ENCODE results near the gene PCDHGB3. TPM values are rescaled to one million over a fixed set of nuclear protein-coding genes. Genes with fewer than 3 reads are reported as not detected.
"Not testable (repeated sequence)": the region's sequence is repeated elsewhere in the genome, so short reads cannot be mapped to it uniquely, and the experiment has no call there.

PCDHGB3 gene
- polyA plus RNA-seq, 2 of the 4 experiments (the other 2 are of a cell fraction), result 0.28 to 1.2 TPM

DNA sequence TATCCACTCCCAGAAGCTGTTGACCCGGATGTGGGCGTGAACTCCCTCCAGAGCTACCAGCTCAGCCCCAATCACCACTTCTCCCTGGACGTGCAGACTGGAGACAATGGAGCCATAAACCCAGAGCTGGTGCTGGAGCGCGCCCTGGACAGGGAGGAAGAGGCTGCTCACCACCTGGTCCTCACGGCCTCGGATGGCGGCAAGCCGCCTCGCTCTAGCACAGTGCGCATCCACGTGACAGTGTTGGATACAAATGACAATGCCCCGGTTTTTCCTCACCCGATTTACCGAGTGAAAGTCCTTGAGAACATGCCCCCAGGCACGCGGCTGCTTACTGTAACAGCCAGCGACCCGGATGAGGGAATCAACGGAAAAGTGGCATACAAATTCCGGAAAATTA is 23.2 kb downstream of the PCDHGB3 start:
- TF ChIP-seq POLR2A (IDR thresholded peaks at IDR 0.05; ENCODE audit: low read length) (no peak), EP300 (IDR thresholded peaks at IDR 0.05) (no peak), JUN (IDR thresholded peaks at IDR 0.05) (no peak), SMC3 (IDR thresholded peaks at IDR 0.05) (no peak), RAD21 (conservative IDR thresholded peaks at IDR 0.05 in 1 of 2, IDR thresholded peaks at IDR 0.05 in 1 of 2) (no peak), ZNF302 (CRISPR knock-in tag; IDR thresholded peaks at IDR 0.05) (no peak), HOXA7 (CRISPR knock-in tag; IDR thresholded peaks at IDR 0.05) (no peak), MYC (IDR thresholded peaks at IDR 0.05; ENCODE audit: borderline replicate concordance, low read length) (no peak)
- TF ChIP-seq, protein P1, sequence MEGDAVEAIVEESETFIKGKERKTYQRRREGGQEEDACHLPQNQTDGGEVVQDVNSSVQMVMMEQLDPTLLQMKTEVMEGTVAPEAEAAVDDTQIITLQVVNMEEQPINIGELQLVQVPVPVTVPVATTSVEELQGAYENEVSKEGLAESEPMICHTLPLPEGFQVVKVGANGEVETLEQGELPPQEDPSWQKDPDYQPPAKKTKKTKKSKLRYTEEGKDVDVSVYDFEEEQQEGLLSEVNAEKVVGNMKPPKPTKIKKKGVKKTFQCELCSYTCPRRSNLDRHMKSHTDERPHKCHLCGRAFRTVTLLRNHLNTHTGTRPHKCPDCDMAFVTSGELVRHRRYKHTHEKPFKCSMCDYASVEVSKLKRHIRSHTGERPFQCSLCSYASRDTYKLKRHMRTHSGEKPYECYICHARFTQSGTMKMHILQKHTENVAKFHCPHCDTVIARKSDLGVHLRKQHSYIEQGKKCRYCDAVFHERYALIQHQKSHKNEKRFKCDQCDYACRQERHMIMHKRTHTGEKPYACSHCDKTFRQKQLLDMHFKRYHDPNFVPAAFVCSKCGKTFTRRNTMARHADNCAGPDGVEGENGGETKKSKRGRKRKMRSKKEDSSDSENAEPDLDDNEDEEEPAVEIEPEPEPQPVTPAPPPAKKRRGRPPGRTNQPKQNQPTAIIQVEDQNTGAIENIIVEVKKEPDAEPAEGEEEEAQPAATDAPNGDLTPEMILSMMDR (IDR thresholded peaks at IDR 0.05), result no peak
- TF ChIP-seq, protein P2, sequence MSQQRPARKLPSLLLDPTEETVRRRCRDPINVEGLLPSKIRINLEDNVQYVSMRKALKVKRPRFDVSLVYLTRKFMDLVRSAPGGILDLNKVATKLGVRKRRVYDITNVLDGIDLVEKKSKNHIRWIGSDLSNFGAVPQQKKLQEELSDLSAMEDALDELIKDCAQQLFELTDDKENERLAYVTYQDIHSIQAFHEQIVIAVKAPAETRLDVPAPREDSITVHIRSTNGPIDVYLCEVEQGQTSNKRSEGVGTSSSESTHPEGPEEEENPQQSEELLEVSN (IDR thresholded peaks at IDR 0.05; ENCODE audit: borderline replicate concordance, low read depth), result no peak
- no peak for DNase-seq (ENCODE audit: low read depth in 1 of 2, low spot score in 1 of 2)
- WGBS (ENCODE audit: missing lambda C conversion rate), result 72% methylated on average over 20 of the region's 21 CpGs
- no peaks in the 10 kb centered on the region for H3K4me1 ChIP-seq
- peaks cover 67% of the 10 kb centered on the region for H3K9me3 ChIP-seq
- no peak for FAIRE-seq
- ChIA-PET POLR2A (no interaction called here), CTCF (interaction anchor here (0.9 to 1.5 kb wide), 5 partner anchors 10 to 165 kb away, joined by 3 to 5 read pairs (median 4); partner anchors contain the start of genes PCDHGA7, PCDHGB1 and PCDHGB3)
- H3K27ac ChIP-seq, result no peak overlapping the region
- no peak overlapping the region for H3K4me2 ChIP-seq
- no peak for ATAC-seq
- no peak overlapping the region for H3K4me3 ChIP-seq

DNA sequence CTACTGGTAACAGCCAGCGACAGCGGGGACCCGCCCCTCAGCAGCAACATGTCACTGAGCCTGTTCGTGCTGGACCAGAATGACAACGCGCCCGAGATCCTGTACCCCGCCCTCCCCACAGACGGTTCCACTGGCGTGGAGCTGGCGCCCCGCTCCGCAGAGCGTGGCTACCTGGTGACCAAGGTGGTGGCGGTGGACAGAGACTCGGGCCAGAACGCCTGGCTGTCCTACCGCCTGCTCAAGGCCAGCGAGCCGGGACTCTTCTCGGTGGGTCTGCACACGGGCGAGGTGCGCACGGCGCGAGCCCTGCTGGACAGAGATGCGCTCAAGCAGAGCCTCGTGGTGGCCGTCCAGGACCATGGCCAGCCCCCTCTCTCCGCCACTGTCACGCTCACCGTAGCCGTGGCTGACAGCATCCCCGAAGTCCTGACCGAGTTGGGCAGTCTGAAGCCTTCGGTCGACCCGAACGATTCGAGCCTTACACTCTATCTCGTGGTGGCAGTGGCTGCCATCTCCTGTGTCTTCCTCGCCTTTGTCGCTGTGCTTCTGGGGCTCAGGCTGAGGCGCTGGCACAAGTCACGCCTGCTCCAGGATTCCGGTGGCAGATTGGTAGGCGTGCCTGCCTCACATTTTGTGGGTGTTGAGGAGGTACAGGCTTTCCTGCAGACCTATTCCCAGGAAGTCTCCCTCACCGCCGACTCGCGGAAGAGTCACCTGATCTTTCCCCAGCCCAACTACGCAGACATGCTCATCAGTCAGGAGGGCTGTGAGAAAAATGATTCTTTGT is 24.6 kb downstream of the PCDHGB3 start:
- 82% methylated on average over 26 of the region's 53 CpGs for WGBS (ENCODE audit: missing lambda C conversion rate)
- ATAC-seq; H3K27ac ChIP-seq; DNase-seq (ENCODE audit: low read depth in 1 of 2, low spot score in 1 of 2); FAIRE-seq; H3K4me3 ChIP-seq; H3K4me2 ChIP-seq; POLR2A ChIA-PET; H3K4me1 ChIP-seq: not testable (repeated sequence)
- CTCF ChIA-PET, result interaction anchor here (1.1 to 1.9 kb wide), 3 partner anchors 12 to 310 kb away, joined by 3 to 4 read pairs (median 3); partner anchors contain the start of genes PCDHGA7 and PCDHGB7
- peaks cover 70% of the 10 kb centered on the region for H3K9me3 ChIP-seq

DNA sequence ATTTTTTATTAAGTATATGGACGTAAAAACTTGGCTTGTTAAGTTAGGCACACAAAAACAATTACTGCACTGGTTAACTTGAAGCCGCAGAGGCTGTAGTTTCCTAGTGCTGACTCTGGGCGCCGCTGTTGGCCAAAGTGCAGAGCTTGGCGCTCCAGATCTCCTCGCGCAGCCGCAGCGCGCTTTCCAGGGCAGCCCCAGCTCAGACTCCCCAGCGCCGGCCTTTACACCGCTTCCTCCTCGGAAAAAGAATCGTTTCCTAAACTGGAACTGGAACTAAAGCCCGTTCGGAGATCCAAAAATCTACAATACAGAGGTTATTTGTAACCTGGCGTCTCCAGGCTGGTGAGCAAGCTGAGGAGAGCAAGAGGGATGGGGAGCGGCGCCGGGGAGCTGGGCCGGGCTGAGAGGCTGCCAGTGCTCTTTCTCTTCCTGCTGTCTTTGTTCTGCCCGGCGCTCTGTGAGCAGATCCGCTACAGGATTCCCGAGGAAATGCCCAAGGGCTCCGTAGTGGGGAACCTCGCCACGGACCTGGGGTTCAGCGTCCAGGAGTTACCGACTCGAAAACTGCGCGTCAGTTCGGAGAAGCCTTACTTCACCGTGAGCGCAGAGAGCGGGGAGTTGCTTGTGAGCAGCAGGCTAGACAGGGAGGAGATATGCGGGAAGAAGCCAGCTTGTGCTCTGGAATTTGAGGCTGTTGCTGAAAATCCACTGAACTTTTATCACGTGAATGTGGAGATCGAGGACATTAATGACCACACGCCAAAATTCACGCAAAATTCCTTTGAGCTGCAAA is 27.9 kb downstream of the PCDHGB3 start, which contains the start of gene PCDHGB5:
Gene PCDHGB5, plus strand, starts transcription at position 192 of the 796 bp plus-strand sequence. Its CDS starts 181 bp downstream, at position 373.
- H3K4me3 ChIP-seq, H3K4me1 ChIP-seq, POLR2A ChIA-PET: not testable (repeated sequence)
- ATAC-seq, result peak; percentile 87 to 98
- DNase-seq (ENCODE audit: low read depth in 1 of 2, low spot score in 1 of 2), result peak in 1 of 2 experiments; percentile 69
- WGBS (ENCODE audit: missing lambda C conversion rate), result 38% methylated on average over 26 of the region's 43 CpGs
- Histone ChIP-seq H3K27ac (peak within 1 kb of the TSS in 1 of 2 experiments; percentile 58; a peak in 1 of 6 replicates), H3K9me3 (peaks cover 69% of the 10 kb centered on the region), H3K4me2 (peak within 1 kb of the TSS; percentile 34; the same call in 1 of the 3 replicates)
- TF ChIP-seq SMC3 (IDR thresholded peaks at IDR 0.05) (0 out of 3 replicates have a peak, but pooled peaks have one; percentile 28), RAD21 (conservative IDR thresholded peaks at IDR 0.05 in 1 of 2, IDR thresholded peaks at IDR 0.05 in 1 of 2) (peak; percentile 62)
- TF ChIP-seq, protein P1 (IDR thresholded peaks at IDR 0.05), result peak; percentile 44
- CTCF ChIA-PET, result interaction anchor here (0.5 to 3.5 kb wide), 21 partner anchors 15 to 303 kb away, joined by 3 to 28 read pairs (median 5); partner anchors contain the start of genes PCDHB2, PCDHGA1, PCDHGA10 and PCDHGA7
- peak; percentile 28 for FAIRE-seq
